IMR-90 (cell line): Measurements from ENCODE around the gene LNX1.

ENCODE experiments used
- NFE2L2 ChIP-seq: fragments of 150-350 bp; IDR thresholded peaks from 2 replicates; pipeline ENCODE4 v1.6.1; 2016; ENCODE audit warnings: low read depth, mild to moderate bottlenecking, low read length
- TF ChIP-seq, protein P1 (sequence below): conservative IDR thresholded peaks from 2 replicates; pipeline ENCODE4 v1.5.1; 2012; ENCODE audit warnings: mild to moderate bottlenecking, low read depth, low read length, improper control_type of control experiment

DNA sequence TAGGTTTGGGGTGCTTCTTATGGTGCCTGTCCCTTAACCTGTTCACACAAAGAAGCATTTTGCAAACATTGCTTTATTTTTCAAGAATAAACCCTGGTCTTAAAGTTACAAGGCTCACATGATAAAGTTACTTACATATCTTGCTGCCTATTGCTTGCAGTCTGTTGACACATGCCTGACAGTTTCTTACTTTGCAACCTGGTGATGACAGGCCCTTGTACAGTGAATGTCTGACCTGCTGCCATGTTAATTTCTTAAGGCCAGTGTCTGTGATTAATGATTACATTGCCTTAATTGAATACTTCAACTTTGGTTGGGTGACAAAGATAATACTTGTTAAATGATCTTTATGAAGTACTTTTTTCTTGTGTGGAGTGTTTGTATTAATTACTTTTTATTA is 163.9 kb downstream of the LNX1 start:
- TF ChIP-seq NFE2L2, result no peak
- TF ChIP-seq, protein P1, sequence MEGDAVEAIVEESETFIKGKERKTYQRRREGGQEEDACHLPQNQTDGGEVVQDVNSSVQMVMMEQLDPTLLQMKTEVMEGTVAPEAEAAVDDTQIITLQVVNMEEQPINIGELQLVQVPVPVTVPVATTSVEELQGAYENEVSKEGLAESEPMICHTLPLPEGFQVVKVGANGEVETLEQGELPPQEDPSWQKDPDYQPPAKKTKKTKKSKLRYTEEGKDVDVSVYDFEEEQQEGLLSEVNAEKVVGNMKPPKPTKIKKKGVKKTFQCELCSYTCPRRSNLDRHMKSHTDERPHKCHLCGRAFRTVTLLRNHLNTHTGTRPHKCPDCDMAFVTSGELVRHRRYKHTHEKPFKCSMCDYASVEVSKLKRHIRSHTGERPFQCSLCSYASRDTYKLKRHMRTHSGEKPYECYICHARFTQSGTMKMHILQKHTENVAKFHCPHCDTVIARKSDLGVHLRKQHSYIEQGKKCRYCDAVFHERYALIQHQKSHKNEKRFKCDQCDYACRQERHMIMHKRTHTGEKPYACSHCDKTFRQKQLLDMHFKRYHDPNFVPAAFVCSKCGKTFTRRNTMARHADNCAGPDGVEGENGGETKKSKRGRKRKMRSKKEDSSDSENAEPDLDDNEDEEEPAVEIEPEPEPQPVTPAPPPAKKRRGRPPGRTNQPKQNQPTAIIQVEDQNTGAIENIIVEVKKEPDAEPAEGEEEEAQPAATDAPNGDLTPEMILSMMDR, result no peak
